Smooth muscle cell (in vitro differentiated cells): ENCODE measurements around the gene MACROD2. TPM values are rescaled to one million over a fixed set of nuclear protein-coding genes. Genes with fewer than 3 reads are reported as not detected.

Experiments
- DNase-seq: peaks from one replicate; lab custom pipeline; 2025; ENCODE audit not compliant: unreplicated experiment; lab: John Stamatoyannopoulos, UW
- H2AFZ ChIP-seq: fragments of 200-600 bp; sonication (generic); 2 replicates; pipeline ENCODE4 v1.6.0; 2016; ENCODE audit warnings: antibody characterized with exemption, low read depth, mild to moderate bottlenecking
- H3F3A ChIP-seq: fragments of 200-600 bp; sonication (generic); 2 replicates; pipeline ENCODE4 v1.6.0; 2017; ENCODE audit warnings: antibody characterized with exemption, low read depth
- H3K27ac ChIP-seq: fragments of 200-600 bp; sonication (generic); 2 replicates; pipeline ENCODE4 v1.5.1; 2016; ENCODE audit warnings: low read depth, mild to moderate bottlenecking
- H3K27me3 ChIP-seq: fragments of 200-600 bp; sonication (generic); 2 replicates; pipeline ENCODE4 v1.6.1; 2016; ENCODE audit warnings: low read depth, mild to moderate bottlenecking
- H3K36me3 ChIP-seq: fragments of 200-600 bp; sonication (generic); 2 replicates; pipeline ENCODE4 v1.5.1; 2016; ENCODE audit warnings: low read depth
- H3K4me1 ChIP-seq: fragments of 200-600 bp; sonication (generic); 2 replicates; pipeline ENCODE4 v1.5.1; 2016; ENCODE audit warnings: low read depth
- H3K4me2 ChIP-seq: fragments of 200-600 bp; sonication (generic); 2 replicates; pipeline ENCODE4 v1.6.0; 2016; ENCODE audit warnings: mild to moderate bottlenecking
- H3K4me3 ChIP-seq: fragments of 200-600 bp; sonication (generic); 2 replicates; pipeline ENCODE4 v1.5.1; 2016; ENCODE audit warnings: mild to moderate bottlenecking
- H3K79me2 ChIP-seq: fragments of 200-600 bp; sonication (generic); 2 replicates; pipeline ENCODE4 v1.6.0; 2016; ENCODE audit warnings: low read depth, mild to moderate bottlenecking
- H3K9ac ChIP-seq: fragments of 200-600 bp; sonication (generic); 2 replicates; pipeline ENCODE4 v1.6.0; 2016; ENCODE audit warnings: low read depth
- H3K9me3 ChIP-seq: fragments of 200-600 bp; sonication (generic); replicated peaks from 2 replicates; pipeline ENCODE4 v1.5.1; 2016; ENCODE audit warnings: low read depth
- H4K20me1 ChIP-seq: fragments of 200-600 bp; sonication (generic); 2 replicates; pipeline ENCODE4 v1.6.0; 2016; ENCODE audit warnings: low read depth
- CTCF ChIP-seq: fragments of 200-600 bp; sonication (generic); IDR thresholded peaks from 2 replicates; pipeline ENCODE4 v1.5.1; 2017; ENCODE audit warnings: borderline replicate concordance, mild to moderate bottlenecking, antibody characterized with exemption; ENCODE audit not compliant: insufficient read depth, poor library complexity, severe bottlenecking
- WGBS: methylation state at CpG from one replicate; pipeline ENCODE4 v1.1.7; 2016; ENCODE audit warnings: low lambda C conversion rate; 5-methylcytosine and 5-hydroxymethylcytosine counted together
- polyA plus RNA-seq: library from polyadenylated mRNA; unstranded; fragments of >200 nt; fragmentation: Nextera tagmentation; extraction: Ambion mirVana; gene quantifications from 2 replicates; pipeline ENCODE4 v1.2.1, GENCODE V29; 2016
- total RNA-seq: library from RNA; depleted of rRNA; stranded (reverse); fragments of >200 nt; gene quantifications from 2 replicates; pipeline ENCODE4 v1.2.3, GENCODE V29; 2014

Gene MACROD2
- total and polyA plus RNA-seq, 2 experiments from 2014 or later: 0.04 to 0.32 TPM

GRCh38 chr20:14929388-14929787, 934.1 kb downstream of the MACROD2 start:
- Histone ChIP-seq H3K79me2 (no peaks in the 10 kb centered on the region), H3K4me2 (no peak overlapping the region), H3K4me3 (no peak overlapping the region), H3F3A (peaks cover 5% of the 10 kb centered on the region), H4K20me1 (no peaks in the 10 kb centered on the region), H3K36me3 (no peaks in the 10 kb centered on the region), H3K9ac (no peak overlapping the region), H2AFZ (no peak overlapping the region), H3K4me1 (no peaks in the 10 kb centered on the region), H3K27me3 (no peaks in the 10 kb centered on the region), H3K27ac (no peak overlapping the region), H3K9me3 (no peaks in the 10 kb centered on the region)
- DNase-seq: no peak
- TF ChIP-seq CTCF: no peak
- 95% methylated on average over 8 of the region's 8 CpGs for WGBS

GRCh38 chr20:14932040-14932439, 936.7 kb downstream of the MACROD2 start:
- Histone ChIP-seq H4K20me1 (no peaks in the 10 kb centered on the region), H3K4me3 (no peak overlapping the region), H3K4me1 (no peaks in the 10 kb centered on the region), H3K4me2 (no peak overlapping the region), H3K9ac (no peak overlapping the region), H2AFZ (no peak overlapping the region), H3K27ac (no peak overlapping the region), H3K79me2 (no peaks in the 10 kb centered on the region), H3K9me3 (no peaks in the 10 kb centered on the region), H3K27me3 (no peaks in the 10 kb centered on the region), H3K36me3 (no peaks in the 10 kb centered on the region), H3F3A (no peaks in the 10 kb centered on the region)
- WGBS: 96% methylated on average over 4 of the region's 4 CpGs
- no peak for DNase-seq
- no peak for TF ChIP-seq CTCF

- Histone ChIP-seq H3K27me3 (no peaks in the 10 kb centered on the region), H3K79me2 (no peaks in the 10 kb centered on the region), H3K9ac (no peak overlapping the region), H3K4me3 (no peak overlapping the region), H4K20me1 (no peaks in the 10 kb centered on the region), H2AFZ (no peak overlapping the region), H3F3A (no peaks in the 10 kb centered on the region), H3K4me2 (no peak overlapping the region), H3K27ac (no peak overlapping the region), H3K36me3 (no peaks in the 10 kb centered on the region), H3K9me3 (no peaks in the 10 kb centered on the region), H3K4me1 (no peaks in the 10 kb centered on the region)
- no peak for DNase-seq
- TF ChIP-seq CTCF: no peak
- WGBS: 59% methylated on average over 1 of the region's 1 CpG
These were observed 940.0 kb downstream of the MACROD2 start for GRCh38 chr20:14935285-14935684.

- Histone ChIP-seq H3K27ac (no peak overlapping the region), H3K36me3 (no peaks in the 10 kb centered on the region), H3F3A (no peaks in the 10 kb centered on the region), H2AFZ (no peak overlapping the region), H3K9ac (no peak overlapping the region), H3K27me3 (no peaks in the 10 kb centered on the region), H3K4me3 (no peak overlapping the region), H3K4me1 (no peaks in the 10 kb centered on the region), H3K4me2 (no peak overlapping the region), H3K9me3 (no peaks in the 10 kb centered on the region), H3K79me2 (no peaks in the 10 kb centered on the region), H4K20me1 (no peaks in the 10 kb centered on the region)
- 97% methylated on average over 3 of the region's 3 CpGs for WGBS
- no peak for TF ChIP-seq CTCF
- no peak for DNase-seq
These were observed 941.7 kb downstream of the MACROD2 start for GRCh38 chr20:14937021-14937420.
